HG02884 (cell line): Measurements from ENCODE around the gene SBDS.
"Not testable (repeated sequence)": the region's sequence is repeated elsewhere in the genome, so short reads cannot be mapped to it uniquely, and the experiment has no call there.

Source experiments
- ATAC-seq: cut with Tn5 transposase; IDR thresholded peaks from one replicate; pipeline ENCODE4 v1.9.1; 2021; ENCODE audit warnings: mild to moderate bottlenecking, moderate library complexity; ENCODE audit not compliant: unreplicated experiment

Gene SBDS

GRCh38 chr7:66995050-66995776 lies at the start of gene SBDS:
Gene SBDS (minus strand): TSS chr7:66995586. CDS start chr7:66995417, 169 bp downstream.
- peak; percentile 49 for ATAC-seq

- ATAC-seq, result not testable (repeated sequence)
Observed at GRCh38 chr7:67043559-67043930, 48.2 kb upstream of the SBDS start.

- not testable (repeated sequence) for ATAC-seq
Observed at GRCh38 chr7:67042781-67043558, 47.6 kb upstream of the SBDS start.

GRCh38 chr7:67040832-67041231 lies 45.4 kb upstream of the SBDS start:
- not testable (repeated sequence) for ATAC-seq

GRCh38 chr7:67036432-67037395 lies 41.3 kb upstream of the SBDS start:
- not testable (repeated sequence) for ATAC-seq

GRCh38 chr7:67033251-67033650 lies 37.9 kb upstream of the SBDS start:
- no peak for ATAC-seq

GRCh38 chr7:67031685-67032084 lies 36.3 kb upstream of the SBDS start:
- not testable (repeated sequence) for ATAC-seq

GRCh38 chr7:67025459-67025858 lies 30.1 kb upstream of the SBDS start:
- not testable (repeated sequence) for ATAC-seq

GRCh38 chr7:67022511-67022910 lies 27.1 kb upstream of the SBDS start:
- no peak for ATAC-seq

- ATAC-seq, result no peak
Observed at GRCh38 chr7:67021260-67021659, 25.9 kb upstream of the SBDS start.

GRCh38 chr7:67019562-67020390 lies 24.4 kb upstream of the SBDS start:
- no peak for ATAC-seq

- no peak for ATAC-seq
Observed at GRCh38 chr7:67018940-67019339, 23.6 kb upstream of the SBDS start.

GRCh38 chr7:67017971-67018370 lies 22.6 kb upstream of the SBDS start:
- ATAC-seq, result not testable (repeated sequence)

- ATAC-seq, result not testable (repeated sequence)
Observed at GRCh38 chr7:67014076-67014622, 18.8 kb upstream of the SBDS start.

GRCh38 chr7:67009677-67010076 lies 14.3 kb upstream of the SBDS start:
- ATAC-seq, result not testable (repeated sequence)

GRCh38 chr7:67008260-67008659 lies 12.9 kb upstream of the SBDS start:
- no peak for ATAC-seq

GRCh38 chr7:67006965-67007364 lies 11.6 kb upstream of the SBDS start:
- no peak for ATAC-seq

- ATAC-seq, result not testable (repeated sequence)
Observed at GRCh38 chr7:67004145-67004544, 8.8 kb upstream of the SBDS start.

- ATAC-seq, result not testable (repeated sequence)
Observed at GRCh38 chr7:67000601-67001258, 5.3 kb upstream of the SBDS start.
